GM10847 (cell line): ENCODE data around the gene ABCA13.

ENCODE experiments used
- POLR2A ChIP-seq: IDR thresholded peaks from 2 replicates; pipeline ENCODE4 v1.6.1; 2011; ENCODE audit not compliant: insufficient read length; ENCODE audit errors: extremely low read depth

The ABCA13 gene, protein sequence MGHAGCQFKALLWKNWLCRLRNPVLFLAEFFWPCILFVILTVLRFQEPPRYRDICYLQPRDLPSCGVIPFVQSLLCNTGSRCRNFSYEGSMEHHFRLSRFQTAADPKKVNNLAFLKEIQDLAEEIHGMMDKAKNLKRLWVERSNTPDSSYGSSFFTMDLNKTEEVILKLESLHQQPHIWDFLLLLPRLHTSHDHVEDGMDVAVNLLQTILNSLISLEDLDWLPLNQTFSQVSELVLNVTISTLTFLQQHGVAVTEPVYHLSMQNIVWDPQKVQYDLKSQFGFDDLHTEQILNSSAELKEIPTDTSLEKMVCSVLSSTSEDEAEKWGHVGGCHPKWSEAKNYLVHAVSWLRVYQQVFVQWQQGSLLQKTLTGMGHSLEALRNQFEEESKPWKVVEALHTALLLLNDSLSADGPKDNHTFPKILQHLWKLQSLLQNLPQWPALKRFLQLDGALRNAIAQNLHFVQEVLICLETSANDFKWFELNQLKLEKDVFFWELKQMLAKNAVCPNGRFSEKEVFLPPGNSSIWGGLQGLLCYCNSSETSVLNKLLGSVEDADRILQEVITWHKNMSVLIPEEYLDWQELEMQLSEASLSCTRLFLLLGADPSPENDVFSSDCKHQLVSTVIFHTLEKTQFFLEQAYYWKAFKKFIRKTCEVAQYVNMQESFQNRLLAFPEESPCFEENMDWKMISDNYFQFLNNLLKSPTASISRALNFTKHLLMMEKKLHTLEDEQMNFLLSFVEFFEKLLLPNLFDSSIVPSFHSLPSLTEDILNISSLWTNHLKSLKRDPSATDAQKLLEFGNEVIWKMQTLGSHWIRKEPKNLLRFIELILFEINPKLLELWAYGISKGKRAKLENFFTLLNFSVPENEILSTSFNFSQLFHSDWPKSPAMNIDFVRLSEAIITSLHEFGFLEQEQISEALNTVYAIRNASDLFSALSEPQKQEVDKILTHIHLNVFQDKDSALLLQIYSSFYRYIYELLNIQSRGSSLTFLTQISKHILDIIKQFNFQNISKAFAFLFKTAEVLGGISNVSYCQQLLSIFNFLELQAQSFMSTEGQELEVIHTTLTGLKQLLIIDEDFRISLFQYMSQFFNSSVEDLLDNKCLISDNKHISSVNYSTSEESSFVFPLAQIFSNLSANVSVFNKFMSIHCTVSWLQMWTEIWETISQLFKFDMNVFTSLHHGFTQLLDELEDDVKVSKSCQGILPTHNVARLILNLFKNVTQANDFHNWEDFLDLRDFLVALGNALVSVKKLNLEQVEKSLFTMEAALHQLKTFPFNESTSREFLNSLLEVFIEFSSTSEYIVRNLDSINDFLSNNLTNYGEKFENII (N-terminal part only)

GRCh38 chr7:48171202-48171601 lies at the start of gene ABCA13:
ABCA13 (plus strand) TSS chr7:48171458; CDS start chr7:48171484, 26 bp downstream.
- TF ChIP-seq POLR2A, result no peak

DNA sequence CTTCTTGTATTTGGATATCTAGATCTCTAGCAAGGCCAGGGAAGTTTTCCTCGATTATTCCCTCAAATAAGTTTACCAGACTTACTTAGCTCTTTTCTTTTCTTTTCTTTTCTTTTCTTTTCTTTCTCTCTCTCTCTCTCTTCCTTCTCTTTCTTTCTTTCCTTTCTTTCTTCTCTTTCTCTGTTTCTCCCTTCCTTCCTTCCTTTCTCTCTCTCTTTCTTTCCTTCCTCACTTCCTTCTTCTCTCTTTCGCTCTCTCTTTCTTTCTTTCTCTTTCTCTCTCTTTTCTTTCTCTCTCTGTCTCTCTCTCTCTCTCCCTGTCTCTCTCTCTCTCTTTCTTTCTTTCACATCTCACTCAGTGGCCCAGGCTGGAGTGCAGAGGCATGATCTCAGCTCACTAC lies 45.2 kb upstream of the ABCA13 start:
- TF ChIP-seq POLR2A, result no peak

- no peak for TF ChIP-seq POLR2A
These were observed 40.6 kb upstream of the ABCA13 start for GRCh38 chr7:48130658-48131108.

DNA sequence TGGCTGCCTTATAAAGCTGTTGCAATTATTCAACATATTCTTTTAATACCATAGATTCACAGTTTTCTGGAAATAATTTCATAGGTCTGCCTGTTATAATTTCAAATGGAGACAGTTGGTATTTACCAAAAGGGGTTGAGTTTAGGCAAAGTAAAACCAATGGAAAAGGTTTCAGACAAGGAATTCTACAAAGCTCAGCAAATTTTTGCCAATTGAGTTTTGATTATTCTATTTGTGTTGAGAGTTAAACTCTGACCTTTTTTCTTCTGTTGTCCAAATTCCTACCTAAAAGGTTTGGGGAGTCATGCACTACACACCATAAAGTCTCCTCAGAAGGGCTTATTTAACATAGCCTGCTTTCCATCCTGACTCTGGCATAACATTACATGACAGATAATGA lies 38.5 kb upstream of the ABCA13 start:
- no peak for TF ChIP-seq POLR2A

- no peak for TF ChIP-seq POLR2A
These were observed 31.8 kb upstream of the ABCA13 start for GRCh38 chr7:48139459-48139858.

GRCh38 chr7:48140001-48140681 lies 31.1 kb upstream of the ABCA13 start:
- no peak for TF ChIP-seq POLR2A

DNA sequence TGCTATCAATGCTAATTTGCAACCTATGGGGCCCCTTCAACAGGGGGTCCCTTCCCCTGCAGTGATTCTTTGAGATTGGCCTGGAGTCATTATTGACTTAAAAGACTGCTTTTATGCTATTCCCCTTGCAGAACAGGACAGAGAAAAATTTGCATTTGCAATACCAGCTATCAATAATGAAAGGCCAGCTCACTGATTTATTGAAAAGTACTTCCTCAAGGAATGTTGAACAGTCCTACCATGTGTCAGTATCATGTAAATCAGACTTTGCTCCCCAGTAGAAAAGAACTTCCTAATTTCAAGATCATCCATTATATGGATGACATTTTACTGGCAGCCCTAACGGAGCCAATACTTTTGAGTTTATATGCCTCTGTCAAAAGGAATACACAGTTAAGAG lies 29.7 kb upstream of the ABCA13 start:
- TF ChIP-seq POLR2A, result no peak

DNA sequence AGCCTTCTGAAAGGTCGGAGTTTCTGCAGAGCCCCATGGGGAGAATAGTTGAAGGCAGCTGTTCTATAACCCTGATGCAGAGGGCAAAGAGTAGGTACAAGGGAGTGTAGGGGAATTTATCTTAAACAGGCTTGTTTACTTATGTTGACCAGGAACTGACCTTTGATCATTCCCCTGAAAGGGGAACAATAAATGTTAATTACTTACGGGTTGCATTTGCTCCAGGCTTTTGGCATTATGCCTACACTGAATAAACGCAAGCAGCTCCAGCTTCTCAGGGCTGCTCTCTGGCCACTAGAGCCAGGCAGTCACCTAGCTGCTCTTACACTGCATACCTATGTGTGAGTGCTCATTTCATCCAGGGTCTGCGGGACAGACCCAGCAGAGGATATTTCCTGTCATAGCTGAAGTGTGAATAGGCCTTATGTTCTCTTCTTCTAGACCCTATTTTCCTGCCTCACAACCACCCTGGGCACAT lies 26.9 kb upstream of the ABCA13 start:
- no peak for TF ChIP-seq POLR2A

GRCh38 chr7:48147078-48147591 lies 24.1 kb upstream of the ABCA13 start:
- no peak for TF ChIP-seq POLR2A

DNA sequence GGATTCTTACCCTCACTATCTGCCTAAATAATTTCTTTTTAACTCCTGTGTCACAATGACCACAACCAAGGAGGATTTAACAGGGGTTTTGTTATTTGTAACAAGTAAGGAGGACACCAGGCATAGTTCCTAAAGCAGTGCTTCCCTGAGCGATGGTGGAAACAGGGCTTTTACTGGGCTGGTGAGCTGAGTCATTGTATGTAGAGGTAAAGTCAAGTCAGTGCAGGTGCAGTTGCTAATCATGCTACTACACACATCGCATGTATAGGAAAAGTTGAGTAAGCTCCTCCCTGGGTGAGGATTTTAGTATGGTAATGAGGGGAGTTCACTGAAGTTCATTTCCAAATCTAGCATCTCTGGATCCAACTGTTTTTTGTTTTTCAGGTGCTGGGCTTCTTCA lies 22.9 kb upstream of the ABCA13 start:
- TF ChIP-seq POLR2A, result no peak

GRCh38 chr7:48149058-48149457 lies 22.2 kb upstream of the ABCA13 start:
- TF ChIP-seq POLR2A, result no peak

GRCh38 chr7:48150086-48150485 lies 21.2 kb upstream of the ABCA13 start:
- no peak for TF ChIP-seq POLR2A

- TF ChIP-seq POLR2A, result no peak
These were observed 16.4 kb upstream of the ABCA13 start for GRCh38 chr7:48154792-48155413.

- no peak for TF ChIP-seq POLR2A
These were observed 12.9 kb upstream of the ABCA13 start for GRCh38 chr7:48158404-48158803.
